Activated T-helper 2 cell treated with anti-CD3 and anti-CD28 coated beads, Interferon-gamma antibody, Interleukin-2, Interleukin-4, amounts not matched to agents 10 μg/mL and 5 μg/mL and 100 μg/mL, durations not matched to agents 14 hours and 24 hours and 36 hours (primary cell): Measurements from ENCODE around the gene CFAP92. TPM values are rescaled to one million over a fixed set of nuclear protein-coding genes. Genes with fewer than 3 reads are reported as not detected.

Source experiments
- DNase-seq: peaks from one replicate; pipeline ENCODE4 v3.0.0; 2021; ENCODE audit warnings: low spot score
- H3K27ac Mint-ChIP-seq: one replicate; pipeline ENCODE4 v1.8.0; 2021; ENCODE audit warnings: mixed read lengths
- H3K27me3 Mint-ChIP-seq: one replicate; pipeline ENCODE4 v1.8.0; 2021; ENCODE audit warnings: low read depth, mixed read lengths
- H3K36me3 Mint-ChIP-seq: one replicate; pipeline ENCODE4 v1.8.0; 2021; ENCODE audit warnings: low read depth, mixed read lengths
- H3K4me1 Mint-ChIP-seq: one replicate; pipeline ENCODE4 v1.8.0; 2021; ENCODE audit warnings: low read depth, mixed read lengths
- H3K4me3 Mint-ChIP-seq: one replicate; pipeline ENCODE4 v1.8.0; 2021; ENCODE audit warnings: low read depth, mild to moderate bottlenecking, moderate library complexity, mixed read lengths
- H3K9me3 Mint-ChIP-seq: one replicate; pipeline ENCODE4 v1.8.0; 2021; ENCODE audit warnings: mixed read lengths
- intact Hi-C: fragments of 100-400 bp; cut with micrococcal nuclease; formaldehyde crosslinking; loops from one replicate; pipeline ENCODE4 v1.15.1; 2023
- total RNA-seq: library from RNA; stranded (reverse); gene quantifications from 2 replicates; pipeline ENCODE4 v1.2.3, GENCODE V29; 2022

Gene CFAP92
- total RNA-seq, 1 donor from 2014 or later, result not detected

GRCh38 chr3:128983293-128984069, 10.4 kb downstream of the CFAP92 start:
- Mint-ChIP-seq H3K27ac (no peak overlapping the region), H3K4me1 (no peaks in the 10 kb centered on the region), H3K9me3 (no peaks in the 10 kb centered on the region), H3K36me3 (no peaks in the 10 kb centered on the region), H3K4me3 (no peak overlapping the region), H3K27me3 (peaks cover 6% of the 10 kb centered on the region)
- intact Hi-C loops, result no loop called here
- no peak for DNase-seq

- intact Hi-C loops, result no loop called here
- DNase-seq, result no peak
- peaks cover under 1% of the 10 kb centered on the region for H3K4me1 Mint-ChIP-seq
- H3K27ac Mint-ChIP-seq, result no peak overlapping the region
- H3K27me3 Mint-ChIP-seq, result peaks cover 19% of the 10 kb centered on the region
- H3K36me3 Mint-ChIP-seq, result no peaks in the 10 kb centered on the region
- H3K9me3 Mint-ChIP-seq, result no peaks in the 10 kb centered on the region
- H3K4me3 Mint-ChIP-seq, result no peak overlapping the region
Measured at GRCh38 chr3:128975276-128975675, 18.6 kb downstream of the CFAP92 start.

- Mint-ChIP-seq H3K27ac (no peak overlapping the region), H3K36me3 (no peaks in the 10 kb centered on the region), H3K4me3 (no peak overlapping the region), H3K9me3 (no peaks in the 10 kb centered on the region), H3K4me1 (peaks cover 3% of the 10 kb centered on the region), H3K27me3 (peaks cover 21% of the 10 kb centered on the region)
- DNase-seq, result no peak
- intact Hi-C loops, result no loop called here
Measured at GRCh38 chr3:128973988-128974564, 19.8 kb downstream of the CFAP92 start.

- no peaks in the 10 kb centered on the region for H3K36me3 Mint-ChIP-seq
- DNase-seq, result no peak
- peaks cover 3% of the 10 kb centered on the region for H3K4me1 Mint-ChIP-seq
- no peaks in the 10 kb centered on the region for H3K9me3 Mint-ChIP-seq
- intact Hi-C loops, result loop anchor here (2.0 kb wide), 2 partner anchors 81 to 277 kb away; partner anchors contain the start of gene COPG1
- H3K4me3 Mint-ChIP-seq, result no peak overlapping the region
- H3K27me3 Mint-ChIP-seq, result peaks cover 13% of the 10 kb centered on the region
- no peak overlapping the region for H3K27ac Mint-ChIP-seq
Measured at GRCh38 chr3:128971421-128972100, 22.3 kb downstream of the CFAP92 start.

GRCh38 chr3:128970740-128971047, 23.2 kb downstream of the CFAP92 start:
- no peaks in the 10 kb centered on the region for H3K36me3 Mint-ChIP-seq
- H3K27me3 Mint-ChIP-seq, result peaks cover 12% of the 10 kb centered on the region
- H3K4me1 Mint-ChIP-seq, result peaks cover 3% of the 10 kb centered on the region
- no peak for DNase-seq
- no peaks in the 10 kb centered on the region for H3K9me3 Mint-ChIP-seq
- intact Hi-C loops, result loop anchor here (2.0 kb wide), 2 partner anchors 82 to 278 kb away; partner anchors contain the start of gene COPG1
- no peak overlapping the region for H3K27ac Mint-ChIP-seq
- H3K4me3 Mint-ChIP-seq, result no peak overlapping the region

- peaks cover 8% of the 10 kb centered on the region for H3K27me3 Mint-ChIP-seq
- no peaks in the 10 kb centered on the region for H3K9me3 Mint-ChIP-seq
- H3K4me3 Mint-ChIP-seq, result no peak overlapping the region
- DNase-seq, result peak; percentile 40
- peaks cover 3% of the 10 kb centered on the region for H3K4me1 Mint-ChIP-seq
- H3K36me3 Mint-ChIP-seq, result no peaks in the 10 kb centered on the region
- H3K27ac Mint-ChIP-seq, result no peak overlapping the region
- intact Hi-C loops, result loop anchor here (2.0 kb wide), 2 partner anchors 83 to 279 kb away; partner anchors contain the start of gene COPG1
Measured at GRCh38 chr3:128969993-128970739, 23.7 kb downstream of the CFAP92 start.

GRCh38 chr3:128967748-128968355, 26.0 kb downstream of the CFAP92 start:
- H3K9me3 Mint-ChIP-seq, result no peaks in the 10 kb centered on the region
- no peak overlapping the region for H3K4me3 Mint-ChIP-seq
- DNase-seq, result no peak
- intact Hi-C loops, result no loop called here
- H3K27ac Mint-ChIP-seq, result no peak overlapping the region
- no peaks in the 10 kb centered on the region for H3K36me3 Mint-ChIP-seq
- peaks cover 3% of the 10 kb centered on the region for H3K4me1 Mint-ChIP-seq
- H3K27me3 Mint-ChIP-seq, result peaks cover 5% of the 10 kb centered on the region

GRCh38 chr3:128965818-128966217, 28.1 kb downstream of the CFAP92 start:
- intact Hi-C loops, result no loop called here
- Mint-ChIP-seq H3K4me3 (no peak overlapping the region), H3K27me3 (peaks cover 2% of the 10 kb centered on the region), H3K27ac (no peak overlapping the region), H3K4me1 (peaks cover 3% of the 10 kb centered on the region), H3K36me3 (no peaks in the 10 kb centered on the region), H3K9me3 (no peaks in the 10 kb centered on the region)
- DNase-seq, result no peak

GRCh38 chr3:128965280-128965679, 28.6 kb downstream of the CFAP92 start:
- Mint-ChIP-seq H3K27ac (no peak overlapping the region), H3K4me3 (no peak overlapping the region), H3K36me3 (no peaks in the 10 kb centered on the region), H3K4me1 (peaks cover 3% of the 10 kb centered on the region), H3K9me3 (no peaks in the 10 kb centered on the region), H3K27me3 (peaks cover 2% of the 10 kb centered on the region)
- no peak for DNase-seq
- intact Hi-C loops, result no loop called here

- Mint-ChIP-seq H3K4me3 (no peak overlapping the region), H3K4me1 (no peaks in the 10 kb centered on the region), H3K36me3 (no peaks in the 10 kb centered on the region), H3K9me3 (peaks cover 3% of the 10 kb centered on the region), H3K27ac (no peak overlapping the region), H3K27me3 (peaks cover 4% of the 10 kb centered on the region)
- intact Hi-C loops, result no loop called here
- no peak for DNase-seq
Measured at GRCh38 chr3:128956440-128956839, 37.4 kb downstream of the CFAP92 start.

- Mint-ChIP-seq H3K4me3 (no peak overlapping the region), H3K27me3 (peaks cover 8% of the 10 kb centered on the region), H3K9me3 (no peaks in the 10 kb centered on the region), H3K36me3 (no peaks in the 10 kb centered on the region), H3K27ac (no peak overlapping the region), H3K4me1 (no peaks in the 10 kb centered on the region)
- intact Hi-C loops, result no loop called here
- DNase-seq, result no peak
Measured at GRCh38 chr3:128950223-128950938, 43.5 kb downstream of the CFAP92 start.

GRCh38 chr3:128949158-128949557, 44.7 kb downstream of the CFAP92 start:
- Mint-ChIP-seq H3K9me3 (no peaks in the 10 kb centered on the region), H3K4me3 (no peak overlapping the region), H3K36me3 (no peaks in the 10 kb centered on the region), H3K27me3 (peaks cover 8% of the 10 kb centered on the region), H3K27ac (no peak overlapping the region), H3K4me1 (no peaks in the 10 kb centered on the region)
- no peak for DNase-seq
- intact Hi-C loops, result no loop called here
